Transverse colon (tissue), 4 donors: ENCODE data around the gene HOXA4.

Experiments used
- EP300 ChIP-seq: sonication (generic); formaldehyde crosslinking; IDR thresholded peaks from one replicate; pipeline ENCODE4 v1.6.1; 2017; ENCODE audit warnings: antibody characterized with exemption, low read depth
- POLR2AphosphoS5 ChIP-seq, 3 donors: sonication (generic); formaldehyde crosslinking; IDR thresholded peaks; one replicate each; pipeline ENCODE4 v1.6.1; 2016; ENCODE audit warnings: antibody characterized with exemption in 3 of 3
- TF ChIP-seq, protein P1 (sequence below), 5 experiments: fragments of 200-600 bp in 3 of 5; fragments of 450-650 bp in 2 of 5; sonication (generic) in 3 of 5; IDR thresholded peaks; 1 replicate in 2 of 5; 2 replicates in 3 of 5; pipeline ENCODE4 v1.5.1; 2016 to 2017; ENCODE audit warnings: antibody characterized with exemption in 5 of 5, inconsistent platforms in 3 of 5, mild to moderate bottlenecking in 2 of 5, moderate library complexity in 1 of 5

DNA sequence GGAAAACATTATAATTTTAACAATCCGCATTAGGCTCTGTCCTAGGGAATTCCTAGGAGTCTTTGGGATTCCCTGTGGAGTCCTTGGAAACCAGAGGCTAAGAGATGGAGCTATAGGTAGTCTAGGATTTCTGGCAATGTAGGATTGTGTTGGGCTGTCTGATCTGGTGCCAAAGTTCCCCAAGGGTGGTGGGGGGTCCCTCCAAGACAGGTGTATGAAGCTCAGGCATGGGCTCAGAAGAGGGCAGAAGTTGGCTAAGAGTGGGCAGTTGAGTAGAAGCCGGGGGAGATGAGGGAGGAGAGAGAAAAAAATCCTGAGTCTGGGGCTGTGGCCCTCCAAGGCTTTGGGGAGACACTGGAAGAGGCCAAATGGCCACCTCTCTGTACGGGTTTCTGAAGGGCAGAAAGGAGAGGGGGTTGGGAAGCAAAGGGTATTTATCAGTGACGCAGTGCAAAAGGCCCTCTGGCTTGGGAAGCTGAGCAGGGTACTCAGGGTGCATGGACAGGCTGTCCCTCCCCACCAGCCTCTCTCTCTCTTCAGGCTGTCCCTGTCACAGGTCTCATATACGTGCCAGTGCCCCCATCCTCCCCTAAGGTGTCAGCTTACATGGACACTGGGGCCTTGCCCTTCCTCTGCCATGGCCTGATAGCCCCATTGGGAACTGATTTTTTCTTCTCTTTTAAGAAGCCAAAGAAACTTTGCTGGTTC, 16.1 kb upstream of the HOXA4 start:
- TF ChIP-seq, protein P1, sequence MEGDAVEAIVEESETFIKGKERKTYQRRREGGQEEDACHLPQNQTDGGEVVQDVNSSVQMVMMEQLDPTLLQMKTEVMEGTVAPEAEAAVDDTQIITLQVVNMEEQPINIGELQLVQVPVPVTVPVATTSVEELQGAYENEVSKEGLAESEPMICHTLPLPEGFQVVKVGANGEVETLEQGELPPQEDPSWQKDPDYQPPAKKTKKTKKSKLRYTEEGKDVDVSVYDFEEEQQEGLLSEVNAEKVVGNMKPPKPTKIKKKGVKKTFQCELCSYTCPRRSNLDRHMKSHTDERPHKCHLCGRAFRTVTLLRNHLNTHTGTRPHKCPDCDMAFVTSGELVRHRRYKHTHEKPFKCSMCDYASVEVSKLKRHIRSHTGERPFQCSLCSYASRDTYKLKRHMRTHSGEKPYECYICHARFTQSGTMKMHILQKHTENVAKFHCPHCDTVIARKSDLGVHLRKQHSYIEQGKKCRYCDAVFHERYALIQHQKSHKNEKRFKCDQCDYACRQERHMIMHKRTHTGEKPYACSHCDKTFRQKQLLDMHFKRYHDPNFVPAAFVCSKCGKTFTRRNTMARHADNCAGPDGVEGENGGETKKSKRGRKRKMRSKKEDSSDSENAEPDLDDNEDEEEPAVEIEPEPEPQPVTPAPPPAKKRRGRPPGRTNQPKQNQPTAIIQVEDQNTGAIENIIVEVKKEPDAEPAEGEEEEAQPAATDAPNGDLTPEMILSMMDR (IDR thresholded peaks at IDR 0.05) = no peak
- TF ChIP-seq EP300 (no peak), POLR2AphosphoS5 (IDR thresholded peaks at IDR 0.05) (no peak)
